ENCODE results near the gene TLE1.

GRCh38 chr9:81556923-81557322 is 132.4 kb downstream of the TLE1 start:
- no peak for TF ChIP-seq POLR2A (IDR thresholded peaks at IDR 0.05)
- TF ChIP-seq, protein P1, sequence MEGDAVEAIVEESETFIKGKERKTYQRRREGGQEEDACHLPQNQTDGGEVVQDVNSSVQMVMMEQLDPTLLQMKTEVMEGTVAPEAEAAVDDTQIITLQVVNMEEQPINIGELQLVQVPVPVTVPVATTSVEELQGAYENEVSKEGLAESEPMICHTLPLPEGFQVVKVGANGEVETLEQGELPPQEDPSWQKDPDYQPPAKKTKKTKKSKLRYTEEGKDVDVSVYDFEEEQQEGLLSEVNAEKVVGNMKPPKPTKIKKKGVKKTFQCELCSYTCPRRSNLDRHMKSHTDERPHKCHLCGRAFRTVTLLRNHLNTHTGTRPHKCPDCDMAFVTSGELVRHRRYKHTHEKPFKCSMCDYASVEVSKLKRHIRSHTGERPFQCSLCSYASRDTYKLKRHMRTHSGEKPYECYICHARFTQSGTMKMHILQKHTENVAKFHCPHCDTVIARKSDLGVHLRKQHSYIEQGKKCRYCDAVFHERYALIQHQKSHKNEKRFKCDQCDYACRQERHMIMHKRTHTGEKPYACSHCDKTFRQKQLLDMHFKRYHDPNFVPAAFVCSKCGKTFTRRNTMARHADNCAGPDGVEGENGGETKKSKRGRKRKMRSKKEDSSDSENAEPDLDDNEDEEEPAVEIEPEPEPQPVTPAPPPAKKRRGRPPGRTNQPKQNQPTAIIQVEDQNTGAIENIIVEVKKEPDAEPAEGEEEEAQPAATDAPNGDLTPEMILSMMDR (IDR thresholded peaks at IDR 0.05) = no peak

Data from adrenal gland (tissue), 5 donors.